GM13977 (cell line): ENCODE measurements around the gene BUB1B.

ENCODE experiments used
- DNase-seq: peaks from one replicate; pipeline ENCODE4 v3.0.0; 2012; ENCODE audit warnings: low spot score
- in situ Hi-C: fragments of 300-500 bp; cut with MboI; formaldehyde crosslinking; loops from one replicate; pipeline ENCODE4 v1.12.0; 2022; ENCODE audit warnings: low sequenced_read_pairs, low pct_unique_long_range_greater_than_20kb, mixed read lengths, inconsistent platforms; ENCODE audit not compliant: unreplicated experiment
- TF ChIP-seq, protein P1 (sequence below): IDR thresholded peaks from 2 replicates; pipeline ENCODE4 v1.5.1; 2012; ENCODE audit warnings: mild to moderate bottlenecking, control low read depth; ENCODE audit not compliant: insufficient read depth; ENCODE audit errors: extremely low read depth, missing control alignments

BUB1B gene

DNA sequence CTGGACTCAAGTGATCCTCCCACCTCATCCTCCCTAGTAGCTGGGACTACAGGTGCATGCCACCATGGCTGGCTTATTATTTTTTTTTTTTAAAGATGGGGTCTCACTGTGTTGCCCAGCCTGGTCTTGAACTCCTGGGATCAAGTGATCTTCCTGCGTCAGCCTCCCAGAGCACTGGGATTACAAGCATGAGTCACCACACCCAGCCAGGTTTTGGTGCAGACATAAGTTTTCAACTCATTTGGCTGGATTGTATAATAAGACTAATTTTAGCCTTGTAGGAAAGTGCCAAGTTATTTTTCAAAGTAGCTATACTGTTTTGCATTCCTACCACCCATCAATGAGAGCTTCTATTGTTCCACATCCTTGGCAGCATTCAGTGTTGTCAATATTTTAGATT is 32.1 kb downstream of the BUB1B start:
- DNase-seq = no peak
- in situ Hi-C loops = loop anchor here (10.0 kb wide), 1 partner anchor 148 kb away; no protein-coding TSS in a partner anchor
- TF ChIP-seq, protein P1, sequence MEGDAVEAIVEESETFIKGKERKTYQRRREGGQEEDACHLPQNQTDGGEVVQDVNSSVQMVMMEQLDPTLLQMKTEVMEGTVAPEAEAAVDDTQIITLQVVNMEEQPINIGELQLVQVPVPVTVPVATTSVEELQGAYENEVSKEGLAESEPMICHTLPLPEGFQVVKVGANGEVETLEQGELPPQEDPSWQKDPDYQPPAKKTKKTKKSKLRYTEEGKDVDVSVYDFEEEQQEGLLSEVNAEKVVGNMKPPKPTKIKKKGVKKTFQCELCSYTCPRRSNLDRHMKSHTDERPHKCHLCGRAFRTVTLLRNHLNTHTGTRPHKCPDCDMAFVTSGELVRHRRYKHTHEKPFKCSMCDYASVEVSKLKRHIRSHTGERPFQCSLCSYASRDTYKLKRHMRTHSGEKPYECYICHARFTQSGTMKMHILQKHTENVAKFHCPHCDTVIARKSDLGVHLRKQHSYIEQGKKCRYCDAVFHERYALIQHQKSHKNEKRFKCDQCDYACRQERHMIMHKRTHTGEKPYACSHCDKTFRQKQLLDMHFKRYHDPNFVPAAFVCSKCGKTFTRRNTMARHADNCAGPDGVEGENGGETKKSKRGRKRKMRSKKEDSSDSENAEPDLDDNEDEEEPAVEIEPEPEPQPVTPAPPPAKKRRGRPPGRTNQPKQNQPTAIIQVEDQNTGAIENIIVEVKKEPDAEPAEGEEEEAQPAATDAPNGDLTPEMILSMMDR = no peak

DNA sequence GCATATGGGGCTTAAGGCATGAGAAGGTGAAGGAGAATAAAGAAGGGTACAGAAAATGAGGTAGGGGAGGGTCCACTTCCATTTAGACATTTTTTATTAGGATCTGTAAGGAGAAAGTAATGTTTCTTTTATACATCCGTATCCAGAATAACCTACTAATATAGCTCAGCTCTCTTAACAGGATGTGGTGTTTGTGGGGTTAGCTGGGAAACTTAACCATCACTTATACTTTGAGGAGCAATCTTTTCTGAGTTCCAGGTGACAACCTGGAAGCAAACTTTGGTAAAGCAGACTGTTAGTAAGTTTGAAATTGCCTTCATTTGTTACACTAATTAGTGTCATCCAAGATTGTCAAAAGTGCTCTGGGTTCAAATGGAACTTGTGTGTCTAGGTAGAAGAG is 36.6 kb downstream of the BUB1B start:
- TF ChIP-seq, protein P1 = no peak
- in situ Hi-C loops = loop anchor here (10.0 kb wide), 1 partner anchor 153 kb away; no protein-coding TSS in a partner anchor
- DNase-seq = no peak

DNA sequence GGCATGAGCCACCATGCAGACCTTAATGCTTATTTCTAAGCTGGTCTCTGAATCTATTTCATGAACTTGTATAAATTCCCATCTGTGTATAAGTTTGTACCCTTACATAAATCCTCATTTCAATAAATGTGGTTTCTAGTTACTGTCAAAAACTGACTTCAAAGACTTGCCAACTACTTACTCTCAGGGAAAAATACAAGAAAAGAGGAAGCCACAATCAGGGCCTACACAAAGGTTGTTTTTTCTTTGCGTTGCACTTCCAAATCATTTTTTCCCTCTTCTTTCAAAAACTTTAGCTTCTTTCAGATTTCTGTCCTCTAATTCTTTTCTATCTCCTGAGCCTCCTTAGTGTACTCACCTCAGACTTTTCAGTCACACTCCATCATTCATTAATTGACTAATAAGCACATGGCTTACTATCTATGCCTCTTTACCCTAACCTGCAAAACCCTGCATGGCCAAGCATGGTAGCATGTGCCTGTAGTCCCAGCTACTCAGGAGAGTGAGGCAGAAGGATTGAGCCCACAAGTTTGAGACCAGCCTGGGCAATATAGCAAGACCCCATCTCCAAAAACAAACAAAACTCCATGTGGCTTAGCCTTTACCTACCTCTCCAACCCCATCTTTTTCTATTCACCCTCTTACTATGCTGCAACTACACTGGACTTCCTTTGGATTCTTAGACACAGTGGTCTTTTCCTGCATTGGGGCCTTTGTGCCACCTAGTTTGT is 37.7 kb downstream of the BUB1B start:
- in situ Hi-C loops = loop anchor here (10.0 kb wide), 1 partner anchor 154 kb away; no protein-coding TSS in a partner anchor
- TF ChIP-seq, protein P1 = no peak
- DNase-seq = no peak

DNA sequence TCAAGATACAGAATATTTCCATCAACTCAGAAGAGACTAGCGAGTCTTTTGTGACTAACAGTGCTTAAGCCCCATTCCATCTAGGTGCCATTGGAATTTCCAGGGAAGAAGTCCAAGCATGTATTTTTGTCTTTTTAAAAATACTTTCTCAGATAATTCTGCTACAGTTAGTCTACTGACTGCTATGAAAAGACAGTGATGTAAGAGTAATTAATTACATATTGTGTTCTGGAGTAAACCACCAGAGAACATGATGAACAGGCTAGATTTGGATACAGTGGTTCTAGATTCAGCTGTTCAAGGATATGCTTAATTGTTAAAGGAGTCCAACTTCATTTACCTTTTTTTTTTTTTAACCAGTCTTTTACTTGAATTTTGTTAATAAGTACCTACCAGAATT is 43.2 kb downstream of the BUB1B start:
- no peak for DNase-seq
- in situ Hi-C loops = no loop called here
- TF ChIP-seq, protein P1 = no peak

DNA sequence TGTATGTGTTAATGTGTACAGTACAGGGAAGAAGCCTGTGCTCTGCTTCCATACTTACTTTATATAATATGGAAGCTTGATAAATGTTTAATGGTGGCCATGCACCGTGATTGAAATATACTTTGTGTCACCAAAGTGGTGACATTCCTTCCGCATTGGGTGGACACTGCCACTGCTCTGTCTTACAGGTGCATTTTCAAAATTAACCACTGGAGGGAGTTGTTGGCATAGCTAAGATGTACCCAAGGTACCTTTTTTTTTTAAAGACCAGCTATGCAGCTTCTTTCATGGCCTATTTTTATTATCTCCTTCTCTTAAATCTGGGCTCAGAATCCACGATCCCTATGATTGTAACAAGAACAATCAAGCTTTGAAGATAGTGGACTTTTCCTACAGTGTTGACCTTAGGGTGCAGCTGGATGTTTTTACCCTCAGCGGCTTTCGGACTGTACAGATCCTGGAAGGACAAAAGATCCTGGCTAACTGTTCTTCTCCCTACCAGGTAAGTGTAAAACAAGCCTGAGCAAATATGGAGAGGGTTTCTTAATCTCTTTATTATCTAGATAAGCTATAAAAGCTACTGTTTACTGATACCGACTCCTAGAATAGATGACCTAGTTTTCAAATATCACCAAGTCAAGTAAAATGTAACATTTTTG is 56.4 kb downstream of the BUB1B start:
- TF ChIP-seq, protein P1 = peak; percentile 76
- in situ Hi-C loops = no loop called here
- peak; percentile 59 for DNase-seq

DNA sequence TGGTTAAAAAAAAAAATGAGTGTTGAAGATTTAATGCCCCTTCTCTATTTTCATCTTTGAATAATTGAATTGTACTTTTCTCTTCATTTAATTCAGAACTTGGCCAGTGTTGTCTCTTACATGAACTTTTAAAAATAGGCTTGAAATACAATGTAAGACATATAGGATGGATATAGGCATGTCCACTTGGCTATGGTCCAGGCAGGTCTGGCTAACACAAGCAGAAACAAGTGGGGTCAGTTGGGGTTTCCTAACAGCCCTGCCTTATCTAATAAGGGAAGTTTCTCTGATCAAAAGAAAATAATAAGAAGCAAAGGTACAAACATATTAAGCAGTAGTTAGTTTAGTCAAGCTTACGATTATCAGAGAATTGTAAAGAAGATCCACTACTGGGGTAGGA is 58.9 kb downstream of the BUB1B start:
- DNase-seq = no peak
- in situ Hi-C loops = no loop called here
- TF ChIP-seq, protein P1 = no peak
